ENCODE measurements around the gene LPP.

LPP gene

GRCh38 chr3:188827576-188827975 is 673.6 kb downstream of the LPP start:
- ChIA-PET POLR2A (no interaction called here), CTCF (no interaction called here)
- DNase-seq (ENCODE audit: extremely low spot score), result no peak
- no peak for TF ChIP-seq SP1 (IDR thresholded peaks at IDR 0.05)
- TF ChIP-seq ARNT (IDR thresholded peaks at IDR 0.05), result no peak
- no peak for TF ChIP-seq NFRKB (IDR thresholded peaks at IDR 0.05)
- no peak for TF ChIP-seq ZNF384 (IDR thresholded peaks at IDR 0.05)
- TF ChIP-seq ELF4 (IDR thresholded peaks at IDR 0.05), result no peak
- no peak for TF ChIP-seq PKNOX1 (IDR thresholded peaks at IDR 0.05)
- no peak for TF ChIP-seq CTBP1 (IDR thresholded peaks at IDR 0.05; ENCODE audit: borderline replicate concordance)

DNA sequence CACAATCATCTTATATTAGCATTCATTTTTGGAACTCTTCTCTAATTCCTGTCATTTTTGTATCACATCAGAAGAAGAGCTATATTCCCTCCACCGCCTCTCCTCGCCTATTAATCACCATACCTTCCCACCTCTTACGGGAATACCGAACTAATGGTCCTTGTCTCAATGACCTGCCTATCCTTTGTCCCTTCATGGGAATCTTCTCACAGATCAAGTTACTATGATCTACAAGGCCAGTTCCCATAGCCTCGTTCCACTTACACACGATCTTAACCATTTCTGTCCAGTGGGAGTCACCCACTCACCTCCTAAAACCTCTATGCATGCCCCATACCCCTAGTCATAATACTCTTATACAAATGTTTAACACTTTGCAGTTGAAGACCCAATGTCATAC is 675.2 kb downstream of the LPP start:
- DNase-seq (ENCODE audit: extremely low spot score), result no peak
- ChIA-PET CTCF (no interaction called here), POLR2A (no interaction called here)
- no peak for TF ChIP-seq FOXA1 (IDR thresholded peaks at IDR 0.05)
- no peak for TF ChIP-seq TARDBP (IDR thresholded peaks at IDR 0.05)
- TF ChIP-seq PKNOX1 (IDR thresholded peaks at IDR 0.05), result no peak
- no peak for TF ChIP-seq NFRKB (IDR thresholded peaks at IDR 0.05)
- no peak for TF ChIP-seq LEF1 (IDR thresholded peaks at IDR 0.05; ENCODE audit: borderline replicate concordance)
- TF ChIP-seq ZNF384 (IDR thresholded peaks at IDR 0.05), result no peak
- no peak for TF ChIP-seq FOXK2 (IDR thresholded peaks at IDR 0.05)
- TF ChIP-seq SP1 (IDR thresholded peaks at IDR 0.05), result no peak
- no peak for TF ChIP-seq SUZ12 (IDR thresholded peaks at IDR 0.05)
- TF ChIP-seq HDGF (IDR thresholded peaks at IDR 0.05; ENCODE audit: borderline replicate concordance), result no peak
- no peak for TF ChIP-seq BHLHE40 (IDR thresholded peaks at IDR 0.05; ENCODE audit: borderline replicate concordance)
- no peak for TF ChIP-seq L3MBTL2 (conservative IDR thresholded peaks at IDR 0.05)
- TF ChIP-seq ELF4 (IDR thresholded peaks at IDR 0.05), result no peak

DNA sequence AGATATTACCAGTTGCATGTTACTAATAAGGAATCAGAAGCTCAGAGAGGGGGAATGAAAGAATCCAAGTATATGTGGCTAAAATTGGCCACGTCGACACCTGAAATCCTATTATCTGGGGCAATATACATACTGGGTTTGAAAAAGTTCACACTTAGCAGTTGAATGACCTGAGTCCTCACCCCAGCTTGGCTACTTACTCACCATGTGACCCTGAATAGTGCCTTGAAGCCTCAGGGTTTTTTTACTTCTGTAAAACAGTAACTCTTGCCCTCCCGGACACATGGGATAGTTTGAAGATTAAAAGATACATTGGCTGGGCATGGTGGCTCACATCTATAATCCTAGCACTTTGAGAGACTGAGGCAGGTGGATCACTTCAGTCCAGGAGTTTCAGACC is 675.6 kb downstream of the LPP start:
- DNase-seq (ENCODE audit: extremely low spot score), result no peak
- TF ChIP-seq FOXA1 (IDR thresholded peaks at IDR 0.05) (no peak), ARNT (IDR thresholded peaks at IDR 0.05) (no peak), TARDBP (IDR thresholded peaks at IDR 0.05) (no peak)
- ChIA-PET POLR2A (no interaction called here), CTCF (no interaction called here)

- DNase-seq (ENCODE audit: extremely low spot score), result no peak
- POLR2A ChIA-PET, result no interaction called here
- TF ChIP-seq ZNF384 (IDR thresholded peaks at IDR 0.05), result no peak
- no peak for TF ChIP-seq CTBP1 (IDR thresholded peaks at IDR 0.05; ENCODE audit: borderline replicate concordance)
- no peak for TF ChIP-seq L3MBTL2 (conservative IDR thresholded peaks at IDR 0.05)
- no peak for TF ChIP-seq FOXA1 (IDR thresholded peaks at IDR 0.05)
- no peak for TF ChIP-seq LEF1 (IDR thresholded peaks at IDR 0.05; ENCODE audit: borderline replicate concordance)
- TF ChIP-seq SUZ12 (IDR thresholded peaks at IDR 0.05), result no peak
- no peak for TF ChIP-seq ELF4 (IDR thresholded peaks at IDR 0.05)
- TF ChIP-seq PKNOX1 (IDR thresholded peaks at IDR 0.05), result no peak
- TF ChIP-seq BHLHE40 (IDR thresholded peaks at IDR 0.05; ENCODE audit: borderline replicate concordance), result no peak
- TF ChIP-seq HDGF (IDR thresholded peaks at IDR 0.05; ENCODE audit: borderline replicate concordance), result no peak
- CTCF ChIA-PET, result no interaction called here
Observed at GRCh38 chr3:188830893-188831292, 676.9 kb downstream of the LPP start.

DNA sequence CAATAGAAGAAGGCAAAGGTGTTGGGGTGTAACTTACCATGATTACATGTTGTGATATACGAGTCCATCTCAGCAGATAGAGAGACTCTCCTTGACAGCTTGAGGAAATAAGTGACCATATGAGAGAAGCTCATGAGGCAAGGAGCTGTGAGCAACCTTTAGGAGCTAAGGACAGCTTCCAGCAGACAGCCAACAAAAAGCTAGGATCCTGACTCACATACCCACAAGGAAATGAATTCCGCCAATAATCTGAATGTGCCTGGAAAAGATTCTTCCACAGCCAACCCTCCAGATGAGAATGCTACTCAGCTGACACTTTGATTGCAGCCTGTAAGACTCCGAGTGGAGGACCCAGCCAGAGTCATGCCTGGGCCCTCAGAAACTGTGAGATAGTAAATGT is 678.2 kb downstream of the LPP start:
- DNase-seq (ENCODE audit: extremely low spot score), result no peak
- POLR2A ChIA-PET, result no interaction called here
- CTCF ChIA-PET, result no interaction called here
- no peak for TF ChIP-seq ZNF384 (IDR thresholded peaks at IDR 0.05)
- TF ChIP-seq TARDBP (IDR thresholded peaks at IDR 0.05), result no peak
- no peak for TF ChIP-seq FOXK2 (IDR thresholded peaks at IDR 0.05)
- TF ChIP-seq PKNOX1 (IDR thresholded peaks at IDR 0.05), result no peak
- TF ChIP-seq SP1 (IDR thresholded peaks at IDR 0.05), result no peak
- TF ChIP-seq CTBP1 (IDR thresholded peaks at IDR 0.05; ENCODE audit: borderline replicate concordance), result no peak
- no peak for TF ChIP-seq BHLHE40 (IDR thresholded peaks at IDR 0.05; ENCODE audit: borderline replicate concordance)
- no peak for TF ChIP-seq L3MBTL2 (conservative IDR thresholded peaks at IDR 0.05)
- TF ChIP-seq ELF4 (IDR thresholded peaks at IDR 0.05), result no peak
- TF ChIP-seq FOXM1 (IDR thresholded peaks at IDR 0.05; ENCODE audit: borderline replicate concordance), result no peak
- TF ChIP-seq FOXA1 (IDR thresholded peaks at IDR 0.05), result no peak
- TF ChIP-seq SUZ12 (IDR thresholded peaks at IDR 0.05), result no peak
- no peak for TF ChIP-seq HDGF (IDR thresholded peaks at IDR 0.05; ENCODE audit: borderline replicate concordance)
- TF ChIP-seq ARNT (IDR thresholded peaks at IDR 0.05), result no peak
- no peak for TF ChIP-seq NFRKB (IDR thresholded peaks at IDR 0.05)
- no peak for TF ChIP-seq LEF1 (IDR thresholded peaks at IDR 0.05; ENCODE audit: borderline replicate concordance)

DNA sequence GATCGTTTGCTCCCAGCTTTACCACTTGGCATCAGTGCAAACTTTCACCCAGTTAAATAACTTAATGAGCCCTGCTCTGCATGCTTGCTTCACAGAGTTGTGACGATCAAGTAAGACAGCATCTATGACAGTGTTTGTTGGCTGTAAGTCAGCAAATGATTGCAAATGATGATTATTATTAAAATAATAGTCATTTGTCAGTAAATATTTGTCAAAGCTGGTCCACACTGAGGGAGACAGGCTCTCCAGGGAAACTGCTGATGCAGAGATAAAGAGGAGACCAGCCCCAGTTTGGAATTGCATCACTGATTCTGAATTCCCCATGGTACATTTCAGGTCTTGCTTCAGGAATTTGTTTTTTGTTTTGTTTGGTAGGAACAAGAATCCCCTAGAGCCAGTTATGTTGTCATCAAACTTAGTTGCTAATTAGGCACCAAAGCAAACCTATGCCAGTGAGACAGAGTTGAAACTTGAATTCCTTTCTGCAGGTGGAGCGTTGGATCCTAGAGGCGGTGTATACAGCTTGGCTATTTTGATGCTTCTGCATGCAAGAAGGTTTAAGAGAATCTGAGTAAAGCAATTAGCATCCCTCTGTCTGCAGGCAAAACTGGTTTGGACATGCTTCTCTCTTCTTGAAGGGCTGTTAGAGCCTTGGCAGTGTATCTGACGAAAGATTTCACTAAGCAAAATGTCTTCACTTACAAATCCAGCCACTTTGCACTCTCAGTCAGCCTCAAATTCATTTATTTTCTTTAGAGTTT is 679.2 kb downstream of the LPP start:
- TF ChIP-seq L3MBTL2 (conservative IDR thresholded peaks at IDR 0.05) (no peak), SUZ12 (IDR thresholded peaks at IDR 0.05) (no peak), LEF1 (IDR thresholded peaks at IDR 0.05; ENCODE audit: borderline replicate concordance) (no peak)
- POLR2A ChIA-PET, result no interaction called here
- CTCF ChIA-PET, result no interaction called here
- DNase-seq (ENCODE audit: extremely low spot score), result no peak
